MM.1S (cell line): ENCODE measurements around the gene BRICD5.

ENCODE experiments used
- DNase-seq: peaks from one replicate; pipeline ENCODE4 v3.0.0-alpha.2; 2015
- H2AFZ ChIP-seq: fragments of 300-600 bp; sonication (generic); 2 replicates; pipeline ENCODE4 v1.6.0; 2016; ENCODE audit warnings: antibody characterized with exemption, low read length
- H3F3A ChIP-seq: fragments of 300-600 bp; sonication (generic); 2 replicates; pipeline ENCODE4 v1.6.1; 2016; ENCODE audit warnings: mild to moderate bottlenecking, antibody characterized with exemption, low read length, moderate library complexity, mixed read lengths; ENCODE audit not compliant: insufficient read depth
- H3K27ac ChIP-seq: fragments of 300-600 bp; sonication (generic); 2 replicates; pipeline ENCODE4 v1.5.1; 2016; ENCODE audit warnings: mild to moderate bottlenecking, low read length
- H3K27me3 ChIP-seq: fragments of 300-600 bp; sonication (generic); replicated peaks from 2 replicates; pipeline ENCODE4 v1.6.0; 2016; ENCODE audit warnings: low read length; ENCODE audit not compliant: insufficient read depth
- H3K36me3 ChIP-seq: fragments of 300-600 bp; sonication (generic); replicated peaks from 2 replicates; pipeline ENCODE4 v1.6.1; 2016; ENCODE audit warnings: mild to moderate bottlenecking, low read length, mixed read lengths; ENCODE audit not compliant: insufficient read depth
- H3K4me1 ChIP-seq: fragments of 300-600 bp; sonication (generic); 2 replicates; pipeline ENCODE4 v1.6.1; 2016; ENCODE audit warnings: low read length, mixed read lengths
- H3K4me2 ChIP-seq: fragments of 300-600 bp; sonication (generic); 2 replicates; pipeline ENCODE4 v1.6.0; 2016; ENCODE audit warnings: low read depth, low read length
- H3K4me3 ChIP-seq: fragments of 300-600 bp; sonication (generic); 2 replicates; pipeline ENCODE4 v1.5.1; 2016; ENCODE audit warnings: low read length, mixed read lengths
- H3K79me2 ChIP-seq: fragments of 300-600 bp; sonication (generic); 2 replicates; pipeline ENCODE4 v1.6.1; 2016; ENCODE audit warnings: mixed run types, low read length, mixed read lengths
- H3K9ac ChIP-seq: fragments of 300-600 bp; sonication (generic); 2 replicates; pipeline ENCODE4 v1.6.1; 2016; ENCODE audit warnings: low read length, mixed read lengths
- H3K9me2 ChIP-seq: fragments of 300-600 bp; sonication (generic); replicated peaks from 2 replicates; pipeline ENCODE4 v1.6.1; 2016; ENCODE audit warnings: mild to moderate bottlenecking, low read length, mixed read lengths; ENCODE audit not compliant: insufficient read depth
- H3K9me3 ChIP-seq: fragments of 300-600 bp; sonication (generic); replicated peaks from 2 replicates; pipeline ENCODE4 v1.6.1; 2016; ENCODE audit warnings: mild to moderate bottlenecking, low read length, mixed read lengths; ENCODE audit not compliant: insufficient read depth
- H4K20me1 ChIP-seq: fragments of 300-600 bp; sonication (generic); 2 replicates; pipeline ENCODE4 v1.6.1; 2016; ENCODE audit warnings: mild to moderate bottlenecking, low read length, moderate library complexity, mixed read lengths; ENCODE audit not compliant: insufficient read depth
- CTCF ChIP-seq: fragments of 300-600 bp; sonication (generic); IDR thresholded peaks from 2 replicates; pipeline ENCODE4 v1.5.1; 2016; ENCODE audit warnings: antibody characterized with exemption, low read length, mixed read lengths
- EZH2 ChIP-seq: fragments of 300-600 bp; sonication (generic); optimal IDR thresholded peaks from 2 replicates; pipeline ENCODE3; 2017; ENCODE audit warnings: low read depth, mild to moderate bottlenecking, antibody characterized with exemption, low read length, mixed read lengths
- EZH2phosphoT487 ChIP-seq: fragments of 300-600 bp; sonication (generic); IDR thresholded peaks from 2 replicates; pipeline ENCODE4 v1.6.1; 2018; ENCODE audit warnings: antibody characterized with exemption, low read length

Gene BRICD5

GRCh38 chr16:2195322-2196161, 15.1 kb downstream of the BRICD5 start:
- no peaks in the 10 kb centered on the region for H4K20me1 ChIP-seq
- no peak for DNase-seq
- no peaks in the 10 kb centered on the region for H3K9me2 ChIP-seq
- TF ChIP-seq EZH2 (peak; percentile 60), EZH2phosphoT487 (no peak)
- H3K27me3 ChIP-seq: peaks cover 91% of the 10 kb centered on the region
- no peak overlapping the region for H3K9ac ChIP-seq
- no peak overlapping the region for H3K4me2 ChIP-seq
- no peak overlapping the region for H3K27ac ChIP-seq
- no peak overlapping the region for H3K4me3 ChIP-seq
- H3K36me3 ChIP-seq: no peaks in the 10 kb centered on the region
- H3K9me3 ChIP-seq: no peaks in the 10 kb centered on the region
- no peak overlapping the region for H2AFZ ChIP-seq
- no peaks in the 10 kb centered on the region for H3K4me1 ChIP-seq
- H3F3A ChIP-seq: no peaks in the 10 kb centered on the region
- no peaks in the 10 kb centered on the region for H3K79me2 ChIP-seq

- no peaks in the 10 kb centered on the region for H3F3A ChIP-seq
- H3K4me3 ChIP-seq: no peak overlapping the region
- no peaks in the 10 kb centered on the region for H3K4me1 ChIP-seq
- H4K20me1 ChIP-seq: no peaks in the 10 kb centered on the region
- no peak overlapping the region for H3K9ac ChIP-seq
- H3K79me2 ChIP-seq: no peaks in the 10 kb centered on the region
- no peak overlapping the region for H3K27ac ChIP-seq
- no peak for TF ChIP-seq EZH2phosphoT487
- no peak for TF ChIP-seq EZH2
- peak; percentile 62 for TF ChIP-seq CTCF
- no peaks in the 10 kb centered on the region for H3K9me2 ChIP-seq
- no peak overlapping the region for H3K4me2 ChIP-seq
- peaks cover 90% of the 10 kb centered on the region for H3K27me3 ChIP-seq
- H2AFZ ChIP-seq: no peak overlapping the region
- peak; percentile 53 for DNase-seq
- H3K36me3 ChIP-seq: no peaks in the 10 kb centered on the region
- no peaks in the 10 kb centered on the region for H3K9me3 ChIP-seq
These were observed 15.8 kb downstream of the BRICD5 start for GRCh38 chr16:2194852-2195321.

GRCh38 chr16:2194166-2194834, 16.4 kb downstream of the BRICD5 start:
- Histone ChIP-seq H3K4me1 (no peaks in the 10 kb centered on the region), H3K79me2 (no peaks in the 10 kb centered on the region), H3K4me2 (no peak overlapping the region), H3K9me3 (no peaks in the 10 kb centered on the region), H3K9ac (no peak overlapping the region), H2AFZ (no peak overlapping the region), H3K9me2 (no peaks in the 10 kb centered on the region), H3F3A (no peaks in the 10 kb centered on the region), H3K27me3 (peaks cover 84% of the 10 kb centered on the region), H4K20me1 (no peaks in the 10 kb centered on the region), H3K36me3 (no peaks in the 10 kb centered on the region), H3K27ac (no peak overlapping the region), H3K4me3 (no peak overlapping the region)
- TF ChIP-seq CTCF (no peak), EZH2phosphoT487 (no peak), EZH2 (no peak)
- DNase-seq: no peak
